ENCODE results near the gene TMEM273.

- TF ChIP-seq POLR2AphosphoS5 (IDR thresholded peaks at IDR 0.05) (no peak), CTCF (IDR thresholded peaks at IDR 0.05) (no peak)
Observed at GRCh38 chr10:49113741-49114141, 74.5 kb downstream of the TMEM273 start.
